Activated CD4-positive, alpha-beta T cell treated with anti-CD3 and anti-CD28 coated beads, Interleukin-2, amount 50 U/mL, for 1 hour (primary cell): ENCODE measurements around the gene ATXN1.
"Not testable (repeated sequence)": the region's sequence is repeated elsewhere in the genome, so short reads cannot be mapped to it uniquely, and the experiment has no call there.

ENCODE experiments used
- DNase-seq: peaks from one replicate; pipeline ENCODE4 v3.0.0-alpha.2; 2020

ATXN1 gene

GRCh38 chr6:16635291-16635809 lies 125.9 kb downstream of the ATXN1 start:
- no peak for DNase-seq

DNA sequence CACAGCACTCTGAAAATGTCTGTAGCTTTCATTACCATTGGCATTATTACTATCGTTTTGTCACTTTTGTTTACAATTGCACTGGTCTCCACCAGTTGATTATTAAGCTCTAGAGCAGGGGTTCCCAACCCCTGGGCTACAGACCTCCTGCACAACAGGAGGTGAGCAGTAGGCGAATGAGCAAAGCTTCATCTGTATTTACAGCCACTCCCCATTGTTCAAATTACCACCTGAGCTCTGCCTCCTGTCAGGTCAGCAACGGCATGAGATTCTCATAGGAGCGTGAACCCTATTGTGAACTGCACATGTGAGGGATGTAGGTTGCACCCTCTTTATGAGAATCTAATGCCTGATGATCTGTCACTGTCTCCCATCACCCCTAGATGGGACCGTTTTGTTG lies 126.4 kb downstream of the ATXN1 start:
- DNase-seq, result no peak

GRCh38 chr6:16633961-16634360 lies 127.3 kb downstream of the ATXN1 start:
- no peak for DNase-seq

DNA sequence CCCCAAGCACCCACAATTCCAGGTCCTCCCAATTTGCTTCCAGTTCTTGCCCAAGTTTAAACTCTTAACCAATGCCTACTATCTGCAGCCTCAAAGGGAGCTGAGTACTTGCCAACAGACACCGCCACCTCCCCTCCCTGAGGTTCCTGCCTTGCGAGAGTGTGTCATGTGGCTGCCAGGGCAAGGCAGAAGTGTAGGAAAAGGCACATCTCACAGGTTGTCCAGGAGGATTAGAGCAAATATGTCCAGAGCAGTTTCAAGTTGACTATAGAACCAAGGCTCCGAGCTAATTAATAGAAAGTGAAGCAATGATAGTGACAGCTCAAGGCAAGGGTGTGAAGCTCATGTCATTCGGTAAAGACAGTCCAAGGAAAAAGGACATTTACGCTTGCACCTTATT lies 127.8 kb downstream of the ATXN1 start:
- DNase-seq, result no peak

DNA sequence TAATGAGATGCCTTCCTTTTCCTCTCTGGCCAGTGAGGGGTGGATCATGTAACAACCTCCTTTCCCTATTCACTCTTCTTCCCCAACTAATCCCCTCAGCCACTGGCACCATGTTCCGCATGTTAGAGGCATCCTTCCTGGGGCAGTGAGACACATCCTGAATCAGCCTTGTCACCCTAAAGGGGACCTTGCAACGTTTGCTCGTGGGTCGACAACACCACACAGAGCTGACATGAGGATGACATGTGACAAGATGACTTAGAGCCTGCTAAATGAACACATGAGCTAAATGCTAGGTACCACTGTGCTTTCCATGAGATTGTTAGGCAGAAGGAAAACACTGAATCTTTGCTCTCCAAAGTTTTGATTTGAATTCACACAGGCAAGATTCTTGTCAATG lies 129.2 kb downstream of the ATXN1 start:
- DNase-seq, result no peak

- DNase-seq, result no peak
Measured at GRCh38 chr6:16630026-16630643, 131.1 kb downstream of the ATXN1 start.

DNA sequence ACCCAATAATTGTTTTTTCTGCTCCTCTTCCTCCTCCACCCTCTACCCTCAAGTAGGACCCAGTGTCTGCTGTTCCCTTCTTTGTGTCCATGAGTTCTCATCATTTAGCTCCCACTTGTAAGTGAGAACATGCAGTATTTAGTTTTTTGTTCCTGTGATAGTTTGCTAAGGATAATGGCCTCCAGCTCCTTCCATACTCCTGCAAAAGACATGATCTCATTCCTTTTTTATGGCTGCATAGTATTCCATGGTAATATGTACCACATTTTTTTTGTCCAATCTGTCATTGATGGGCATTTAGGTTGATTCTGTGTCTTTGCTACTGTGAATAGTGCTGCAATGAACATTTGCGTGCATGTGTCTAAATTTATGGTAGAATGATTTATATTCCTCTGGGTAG lies 132.7 kb downstream of the ATXN1 start:
- not testable (repeated sequence) for DNase-seq

GRCh38 chr6:16626650-16627049 lies 134.6 kb downstream of the ATXN1 start:
- no peak for DNase-seq

- no peak for DNase-seq
Measured at GRCh38 chr6:16625291-16626265, 135.7 kb downstream of the ATXN1 start.

DNA sequence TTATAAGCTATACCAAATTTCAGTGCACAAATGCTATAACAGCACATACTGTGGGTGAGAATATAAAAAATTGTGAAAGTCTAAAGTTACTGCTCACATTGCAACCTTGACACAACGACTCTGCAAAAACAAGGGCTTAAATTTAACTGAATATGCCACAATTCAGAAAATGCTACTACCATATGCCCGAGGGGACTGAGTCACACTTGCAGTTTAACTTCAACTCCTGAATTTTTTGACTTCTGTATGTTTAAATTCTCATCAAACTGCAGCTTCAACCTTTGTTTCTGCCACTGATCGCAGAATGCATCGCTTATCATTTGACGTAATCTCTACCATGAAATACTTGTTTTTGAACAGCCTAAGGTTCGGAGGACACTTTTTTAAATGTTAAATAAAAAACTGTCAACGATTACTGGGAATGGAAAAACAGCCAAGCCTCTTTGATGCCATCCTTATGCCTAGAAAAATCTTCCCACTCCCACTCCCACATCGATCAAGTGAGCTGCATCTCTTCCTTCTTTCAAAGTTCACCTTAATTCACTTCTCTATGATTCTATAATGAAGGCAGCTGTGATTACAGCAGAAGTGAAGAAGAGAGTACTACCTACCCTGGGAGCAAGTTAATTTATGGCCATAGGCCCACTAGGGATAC lies 136.5 kb downstream of the ATXN1 start:
- DNase-seq, result no peak

DNA sequence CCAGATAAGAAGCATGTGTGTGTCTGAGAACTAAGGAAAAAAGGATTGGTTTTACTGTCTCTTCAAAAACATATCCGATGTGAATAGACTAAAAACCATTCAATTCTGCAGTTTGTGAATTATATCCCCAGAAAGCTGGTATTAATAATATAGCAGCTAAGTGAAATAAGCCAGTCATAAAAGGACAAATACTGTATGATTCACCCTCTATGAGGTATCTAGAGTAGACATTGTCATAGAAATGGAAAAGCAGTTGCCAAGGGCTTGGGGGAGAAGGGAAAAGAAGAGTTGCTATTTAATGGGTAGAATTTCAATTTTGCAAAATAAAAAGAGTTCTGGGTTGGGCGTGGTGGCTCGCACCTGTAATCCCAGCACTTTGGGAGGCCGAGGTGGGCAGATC lies 137.5 kb downstream of the ATXN1 start:
- DNase-seq, result no peak

- DNase-seq, result no peak
Measured at GRCh38 chr6:16623029-16623653, 138.1 kb downstream of the ATXN1 start.

DNA sequence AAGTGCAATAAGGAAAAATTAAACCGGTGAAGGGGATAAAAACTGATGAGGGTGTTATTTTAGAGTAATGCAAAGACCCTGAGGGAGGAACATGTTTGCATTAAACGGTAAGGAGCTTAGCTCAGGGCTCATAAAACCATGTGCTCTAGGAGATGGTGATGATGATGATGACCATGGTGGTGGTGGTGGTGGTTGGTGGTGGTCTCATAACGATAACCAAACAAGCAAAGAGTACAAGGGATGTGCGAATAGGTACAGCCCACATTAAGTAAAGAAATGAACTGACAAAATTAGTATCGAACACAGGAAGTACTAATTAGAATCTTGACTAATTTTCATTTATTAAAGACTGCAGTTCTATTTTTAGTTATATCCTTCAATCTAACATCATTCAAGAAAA lies 139.1 kb downstream of the ATXN1 start:
- DNase-seq, result no peak

- no peak for DNase-seq
Measured at GRCh38 chr6:16621002-16621401, 140.3 kb downstream of the ATXN1 start.

GRCh38 chr6:16619777-16620176 lies 141.5 kb downstream of the ATXN1 start:
- no peak for DNase-seq

DNA sequence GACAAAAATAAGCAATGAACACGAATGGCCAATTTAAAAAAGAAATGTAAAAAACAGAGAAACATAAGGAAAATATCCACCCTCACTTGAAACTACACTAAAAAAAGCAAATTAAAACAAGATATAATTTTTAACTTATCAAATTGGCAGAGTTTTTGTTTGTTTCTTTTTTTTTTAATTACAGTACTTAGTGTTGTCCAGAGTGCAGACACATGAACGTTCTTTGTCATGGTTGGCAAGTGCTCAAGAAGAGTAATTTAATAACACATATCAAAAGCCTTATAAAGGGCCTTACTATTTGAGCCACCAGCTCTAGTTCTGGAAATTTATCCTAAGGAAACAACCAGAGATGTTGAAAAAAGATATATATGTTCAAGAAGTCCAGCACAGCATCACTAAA lies 142.3 kb downstream of the ATXN1 start:
- DNase-seq, result no peak

DNA sequence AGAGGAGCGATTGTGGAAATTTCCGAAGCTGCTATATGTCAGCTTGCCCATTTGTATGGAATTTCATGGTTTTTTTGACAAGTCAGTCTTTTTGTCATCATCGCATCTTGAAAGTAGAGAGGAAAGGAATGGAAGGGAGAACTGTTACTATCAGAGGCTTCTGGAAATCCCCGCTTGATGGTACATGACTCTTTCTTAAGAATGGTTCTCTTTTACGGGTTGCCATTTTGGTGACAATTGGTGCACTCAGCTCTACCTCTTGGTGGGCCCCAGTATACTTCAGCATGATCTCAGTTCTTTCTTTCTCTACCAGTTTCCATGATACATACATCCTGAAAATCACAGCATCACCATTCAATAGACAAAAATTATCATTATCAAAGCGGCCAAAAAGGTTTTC lies 146.0 kb downstream of the ATXN1 start:
- not testable (repeated sequence) for DNase-seq

DNA sequence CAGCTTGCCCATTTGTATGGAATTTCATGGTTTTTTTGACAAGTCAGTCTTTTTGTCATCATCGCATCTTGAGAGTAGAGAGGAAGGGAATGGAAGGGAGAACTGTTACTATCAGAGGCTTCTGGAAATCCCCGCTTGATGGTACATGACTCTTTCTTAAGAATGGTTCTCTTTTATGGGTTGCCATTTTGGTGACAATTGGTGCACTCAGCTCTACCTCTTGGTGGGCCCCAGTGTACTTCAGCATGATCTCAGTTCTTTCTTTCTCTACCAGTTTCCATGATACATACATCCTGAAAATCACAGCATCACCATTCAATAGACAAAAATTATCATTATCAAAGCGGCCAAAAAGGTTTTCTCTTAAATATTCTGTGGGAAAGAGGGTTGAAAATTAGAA lies 147.1 kb downstream of the ATXN1 start:
- DNase-seq, result not testable (repeated sequence)

DNA sequence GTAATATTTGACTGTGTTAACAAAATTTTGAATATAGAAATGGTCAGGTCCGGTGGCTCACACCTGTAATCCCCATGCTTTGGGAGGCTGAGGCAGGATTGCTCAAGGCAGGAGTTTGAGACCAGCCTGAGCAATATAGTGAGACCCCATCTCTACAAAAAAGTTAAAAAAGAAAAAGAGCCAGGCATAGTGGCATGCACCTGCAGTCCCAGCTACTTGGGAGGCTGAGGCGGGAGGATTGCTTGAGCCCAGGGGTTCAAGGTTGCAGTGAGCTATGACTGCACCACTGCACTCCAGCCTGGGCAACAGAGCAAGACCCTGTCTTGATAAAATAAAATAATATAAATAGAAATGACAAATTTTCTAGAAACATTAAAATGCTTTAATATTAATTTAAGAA lies 147.8 kb downstream of the ATXN1 start:
- DNase-seq, result not testable (repeated sequence)

DNA sequence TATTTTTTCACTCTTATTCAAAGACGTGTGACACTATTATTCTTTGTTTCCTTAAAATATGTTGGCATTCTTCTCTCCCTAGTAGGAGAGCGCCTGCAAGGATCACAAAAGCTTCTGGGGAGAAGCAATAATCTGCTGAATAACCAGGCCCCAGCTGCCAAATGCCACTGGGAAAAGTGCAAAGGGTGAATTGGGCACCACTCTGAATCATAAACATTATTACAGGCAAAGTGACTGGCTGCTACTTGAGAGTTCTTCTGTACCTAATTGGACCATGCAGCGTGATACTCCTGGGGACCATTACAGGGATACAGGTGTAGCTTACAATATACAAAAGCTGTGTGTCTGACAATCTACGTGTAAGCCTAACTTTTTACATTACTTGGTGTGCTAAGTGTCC lies 152.8 kb downstream of the ATXN1 start:
- no peak for DNase-seq

GRCh38 chr6:16602035-16602434 lies 159.2 kb downstream of the ATXN1 start:
- no peak for DNase-seq

DNA sequence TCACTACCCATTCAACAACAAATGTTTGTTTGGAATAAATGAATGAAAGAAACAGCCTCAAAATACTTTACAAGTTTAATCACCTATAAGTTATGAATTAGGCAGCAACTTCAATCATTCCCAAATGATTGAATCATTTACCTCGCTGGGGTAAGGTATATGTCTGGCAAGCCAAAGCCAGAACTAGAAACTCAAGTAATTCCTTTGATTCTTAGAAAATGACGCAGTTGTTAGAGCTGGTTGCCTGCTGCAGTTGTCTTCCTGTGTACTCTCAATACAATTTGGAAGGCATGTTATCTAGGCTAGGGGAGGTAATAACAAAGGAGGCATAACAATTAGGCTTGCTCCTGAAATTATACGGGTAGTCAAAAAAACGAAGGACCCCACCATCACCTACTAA lies 160.6 kb downstream of the ATXN1 start:
- DNase-seq, result no peak

DNA sequence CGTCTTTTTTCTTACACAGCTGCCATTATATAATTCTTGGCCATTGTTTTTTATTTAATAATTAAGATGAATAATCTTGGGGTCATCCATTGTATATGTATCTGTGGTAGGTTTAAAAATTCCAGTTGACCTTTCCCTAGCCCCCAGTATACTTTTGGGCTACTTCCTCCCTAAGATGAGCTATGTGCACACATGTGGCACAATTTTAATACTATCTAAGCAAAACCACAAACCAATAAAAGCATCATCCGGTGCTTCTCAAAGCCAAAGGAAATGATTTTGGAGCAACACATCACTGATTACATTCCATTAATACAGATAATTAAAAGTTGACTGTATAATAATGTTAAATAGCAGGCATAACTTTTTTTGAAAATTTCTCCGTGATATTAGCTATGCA lies 161.2 kb downstream of the ATXN1 start:
- DNase-seq, result no peak
